B cell (primary cell): ENCODE data around the gene CDH13. TPM values are rescaled to one million over a fixed set of nuclear protein-coding genes. Genes with fewer than 3 reads are reported as not detected.

Experiments used
- ATAC-seq: fragments of 200-7000 bp; cut with Tn5 transposase; one replicate; pipeline ENCODE4 v1.10.0; 2021; ENCODE audit warnings: low read depth, mild to moderate bottlenecking, moderate number of reproducible peaks, moderate library complexity
- CTCF ChIA-PET: fragments of 350-600 bp; sonication (Branson Sonifier 250); formaldehyde crosslinking; loops from one replicate; lab custom pipeline; 2021; ENCODE audit warnings: antibody characterized with exemption, inconsistent platforms; lab: Charles Lee
- POLR2A ChIA-PET: fragments of 350-600 bp; sonication (Branson Sonifier 250); formaldehyde crosslinking; loops from one replicate; lab custom pipeline; 2021; ENCODE audit warnings: antibody characterized with exemption; lab: Charles Lee
- DNase-seq: peaks from one replicate; pipeline ENCODE4 v3.0.0; 2013
- H2AFZ ChIP-seq: 2 replicates; pipeline ENCODE4 v1.6.1; 2012; ENCODE audit warnings: mild to moderate bottlenecking, low read depth, low read length; ENCODE audit not compliant: insufficient read depth, poor library complexity, severe bottlenecking
- H3K27ac ChIP-seq, 2 donors: 1 replicate in 1 of 2; 2 replicates in 1 of 2; pipeline ENCODE4 v1.5.1; 2012 to 2013; ENCODE audit warnings: low read length in 2 of 2, mild to moderate bottlenecking in 2 of 2, moderate library complexity in 1 of 2
- H3K27me3 ChIP-seq, 4 experiments: fragments of 200-600 bp in 1 of 4; sonication (generic) in 1 of 4; replicated peaks in 1 of 4; 1 replicate in 2 of 4; 2 replicates in 2 of 4; pipeline versions ENCODE4 v1.6.1 to v1.7.0; 2013 to 2016; ENCODE audit warnings: low read length in 3 of 4, mild to moderate bottlenecking in 2 of 4, mixed read lengths in 1 of 4, moderate library complexity in 1 of 4; ENCODE audit not compliant: insufficient read depth in 4 of 4, control insufficient read depth in 3 of 4; ENCODE audit errors: control extremely low read depth in 1 of 4
- H3K36me3 ChIP-seq, 2 experiments: replicated peaks in 1 of 2; 1 replicate in 1 of 2; 2 replicates in 1 of 2; pipeline versions ENCODE4 v1.6.1 to v1.7.1; 2013; ENCODE audit warnings: low read length in 1 of 2; ENCODE audit not compliant: insufficient read depth in 2 of 2, control insufficient read depth in 1 of 2; ENCODE audit errors: control extremely low read depth in 1 of 2, extremely low read depth in 1 of 2
- H3K4me1 ChIP-seq, 2 donors: fragments of 200-600 bp in 1 of 2; sonication (generic) in 1 of 2; 1 replicate in 1 of 2; 2 replicates in 1 of 2; pipeline versions ENCODE4 v1.5.1 to v1.6.1; 2013 to 2017; ENCODE audit warnings: low read length in 2 of 2; ENCODE audit not compliant: control insufficient read depth in 2 of 2, insufficient read depth in 2 of 2
- H3K4me2 ChIP-seq: replicated peaks from 2 replicates; pipeline ENCODE3; 2012; ENCODE audit warnings: mild to moderate bottlenecking, low read depth, low read length; ENCODE audit not compliant: poor library complexity, severe bottlenecking
- H3K4me3 ChIP-seq, 5 experiments: fragments of 200-600 bp in 1 of 5; sonication (generic) in 1 of 5; 1 replicate in 3 of 5; 2 replicates in 2 of 5; pipeline versions ENCODE4 v1.5.1 to v1.7.0; 2011 to 2016; ENCODE audit warnings: low read length in 4 of 5, mild to moderate bottlenecking in 4 of 5, low read depth in 2 of 5, control low read depth in 1 of 5, moderate library complexity in 1 of 5; ENCODE audit not compliant: insufficient read depth in 1 of 5; ENCODE audit errors: control extremely low read depth in 1 of 5, extremely low read depth in 1 of 5
- H3K79me2 ChIP-seq: fragments of 200-600 bp; sonication (generic); one replicate; pipeline ENCODE4 v1.6.0; 2016; ENCODE audit warnings: low read length; ENCODE audit not compliant: control insufficient read depth, insufficient read depth
- H3K9ac ChIP-seq: fragments of 200-600 bp; sonication (generic); 2 replicates; pipeline ENCODE4 v1.6.1; 2017; ENCODE audit warnings: mild to moderate bottlenecking, low read length, moderate library complexity
- H3K9me3 ChIP-seq, 3 donors: one replicate each; pipeline versions ENCODE4 v1.6.1 to v1.7.1; 2013; ENCODE audit warnings: low read length in 2 of 3; ENCODE audit not compliant: control insufficient read depth in 2 of 3, insufficient read depth in 1 of 3; ENCODE audit errors: control extremely low read depth in 1 of 3
- H4K20me1 ChIP-seq: 2 replicates; pipeline ENCODE4 v1.6.0; 2012; ENCODE audit warnings: mild to moderate bottlenecking, low read length; ENCODE audit not compliant: insufficient read depth, control insufficient read depth, poor library complexity, severe bottlenecking
- H3K27ac Mint-ChIP-seq: one replicate; pipeline ENCODE4 v1.8.0; 2021; ENCODE audit warnings: mixed read lengths
- H3K27me3 Mint-ChIP-seq: one replicate; pipeline ENCODE4 v1.8.0; 2021; ENCODE audit warnings: mixed read lengths
- H3K4me1 Mint-ChIP-seq: one replicate; pipeline ENCODE4 v1.8.0; 2021; ENCODE audit warnings: mixed read lengths
- H3K4me3 Mint-ChIP-seq: one replicate; pipeline ENCODE4 v1.8.0; 2021; ENCODE audit warnings: mixed read lengths
- H3K9me3 Mint-ChIP-seq: one replicate; pipeline ENCODE4 v1.8.0; 2022; ENCODE audit warnings: mixed read lengths; ENCODE audit not compliant: insufficient read depth
- CTCF ChIP-seq: fragments of 200-600 bp; IDR thresholded peaks from one replicate; pipeline ENCODE4 v1.8.0; 2022; ENCODE audit warnings: antibody characterized with exemption, mild to moderate bottlenecking
- EZH2 ChIP-seq: IDR thresholded peaks from 2 replicates; pipeline ENCODE4 v1.6.1; 2012; ENCODE audit warnings: borderline replicate concordance, low read depth, mild to moderate bottlenecking, moderate library complexity, low read length; ENCODE audit not compliant: insufficient read depth, poor library complexity, severe bottlenecking
- WGBS: methylation state at CpG from one replicate; pipeline ENCODE4 v1.1.5; 2013; ENCODE audit warnings: missing lambda C conversion rate; ENCODE audit not compliant: insufficient coverage; 5-methylcytosine and 5-hydroxymethylcytosine counted together
- intact Hi-C: fragments of 100-400 bp; cut with micrococcal nuclease; formaldehyde crosslinking; loops from one replicate; pipeline ENCODE4 v1.10.0; 2022
- polyA plus RNA-seq: library from polyadenylated mRNA; depleted of rRNA; stranded (reverse); fragments of >200 nt; gene quantifications from 2 replicates; pipeline ENCODE4 v1.2.3, GENCODE V29; 2012
- total RNA-seq, 2 donors: library from RNA; stranded (reverse); fragments of 120-200 nt in 1 of 2; gene quantifications; 1 replicate in 1 of 2; 2 replicates in 1 of 2; pipeline versions ENCODE4 v1.2.3 to v1.2.4, GENCODE V29; 2013 to 2022

CDH13 gene
- total and polyA plus RNA-seq, 2 donors (not counting 1 experiment from before 2014, with no cell fraction given) = not detected

GRCh38 chr16:83561876-83562275 lies 935.1 kb downstream of the CDH13 start:
- no peak overlapping the region for H3K27ac Mint-ChIP-seq

GRCh38 chr16:83568345-83568744 lies 941.6 kb downstream of the CDH13 start:
- Histone ChIP-seq H3K4me3 (no peak overlapping the region), H3K4me2 (no peak overlapping the region), H3K36me3 (no peaks in the 10 kb centered on the region), H2AFZ (no peak overlapping the region), H3K9me3 (no peaks in the 10 kb centered on the region), H3K9ac (no peak overlapping the region), H3K79me2 (no peaks in the 10 kb centered on the region), H4K20me1 (no peaks in the 10 kb centered on the region), H3K27me3 (no peaks in the 10 kb centered on the region), H3K27ac (no peak overlapping the region), H3K4me1 (no peaks in the 10 kb centered on the region)
- Mint-ChIP-seq H3K9me3 (no peaks in the 10 kb centered on the region), H3K27me3 (peaks cover 18% of the 10 kb centered on the region), H3K4me1 (no peaks in the 10 kb centered on the region), H3K27ac (no peak overlapping the region), H3K4me3 (no peak overlapping the region)
- no peak for ATAC-seq
- 75% methylated on average over 6 of the region's 7 CpGs for WGBS
- POLR2A ChIA-PET = no interaction called here
- TF ChIP-seq CTCF (no peak), EZH2 (no peak)
- CTCF ChIA-PET = no interaction called here
- DNase-seq = no peak
- intact Hi-C loops = no loop called here

More at GRCh38 chr16:83561876-83562275, 935.1 kb downstream of the CDH13 start:
- Histone ChIP-seq H3K36me3 (no peaks in the 10 kb centered on the region), H4K20me1 (no peaks in the 10 kb centered on the region), H3K4me2 (no peak overlapping the region), H3K9ac (no peak overlapping the region), H3K27me3 (peaks cover 0 to 4% (median 0%) of the 10 kb centered on the region in 4 experiments), H3K4me3 (no peak overlapping the region), H3K4me1 (no peaks in the 10 kb centered on the region), H3K27ac (no peak overlapping the region), H2AFZ (no peak overlapping the region), H3K9me3 (no peaks in the 10 kb centered on the region), H3K79me2 (no peaks in the 10 kb centered on the region)
- ATAC-seq = no peak
- Mint-ChIP-seq H3K4me1 (no peaks in the 10 kb centered on the region), H3K9me3 (peaks cover 2% of the 10 kb centered on the region), H3K4me3 (no peak overlapping the region), H3K27me3 (peaks cover 8% of the 10 kb centered on the region)
- intact Hi-C loops = no loop called here
- ChIA-PET CTCF (no interaction called here), POLR2A (no interaction called here)
- no peak for DNase-seq
- TF ChIP-seq CTCF = no peak
- TF ChIP-seq EZH2 = no peak
- WGBS = 96% methylated on average over 2 of the region's 2 CpGs
